ENCODE data around the gene NGLY1.

Gene NGLY1, protein sequence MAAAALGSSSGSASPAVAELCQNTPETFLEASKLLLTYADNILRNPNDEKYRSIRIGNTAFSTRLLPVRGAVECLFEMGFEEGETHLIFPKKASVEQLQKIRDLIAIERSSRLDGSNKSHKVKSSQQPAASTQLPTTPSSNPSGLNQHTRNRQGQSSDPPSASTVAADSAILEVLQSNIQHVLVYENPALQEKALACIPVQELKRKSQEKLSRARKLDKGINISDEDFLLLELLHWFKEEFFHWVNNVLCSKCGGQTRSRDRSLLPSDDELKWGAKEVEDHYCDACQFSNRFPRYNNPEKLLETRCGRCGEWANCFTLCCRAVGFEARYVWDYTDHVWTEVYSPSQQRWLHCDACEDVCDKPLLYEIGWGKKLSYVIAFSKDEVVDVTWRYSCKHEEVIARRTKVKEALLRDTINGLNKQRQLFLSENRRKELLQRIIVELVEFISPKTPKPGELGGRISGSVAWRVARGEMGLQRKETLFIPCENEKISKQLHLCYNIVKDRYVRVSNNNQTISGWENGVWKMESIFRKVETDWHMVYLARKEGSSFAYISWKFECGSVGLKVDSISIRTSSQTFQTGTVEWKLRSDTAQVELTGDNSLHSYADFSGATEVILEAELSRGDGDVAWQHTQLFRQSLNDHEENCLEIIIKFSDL

GRCh38 chr3:25782938-25783660, at the start of gene NGLY1:
TSS of gene NGLY1 (minus strand) at chr3:25783443. CDS start at chr3:25783390, 53 bp downstream.
- peak; percentile 66 to 68 for DNase-seq (ENCODE audit: extremely low read depth in 1 of 2, low read depth in 1 of 2)

DNA sequence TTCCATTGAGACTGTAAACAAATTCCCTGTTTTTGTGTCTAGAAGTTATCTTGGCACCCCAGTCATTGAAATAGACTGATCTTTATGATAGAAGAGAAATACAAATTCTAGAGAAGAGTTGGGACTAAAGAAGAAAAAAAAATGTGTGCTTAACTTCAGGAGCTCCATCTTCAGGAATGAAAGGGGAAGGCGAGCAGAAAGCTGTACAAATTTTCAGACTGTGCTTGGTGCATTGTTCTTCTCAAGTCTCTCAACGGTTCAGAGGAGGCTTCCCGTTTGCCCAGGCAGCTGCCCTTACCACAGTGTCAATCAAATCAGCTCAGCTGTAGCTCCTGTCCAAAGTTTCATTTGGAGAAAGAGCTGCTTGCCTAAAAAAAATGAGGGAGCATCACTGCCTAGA, 48.3 kb upstream of the NGLY1 start:
- no peak for DNase-seq (ENCODE audit: extremely low read depth in 1 of 2, low read depth in 1 of 2)

DNA sequence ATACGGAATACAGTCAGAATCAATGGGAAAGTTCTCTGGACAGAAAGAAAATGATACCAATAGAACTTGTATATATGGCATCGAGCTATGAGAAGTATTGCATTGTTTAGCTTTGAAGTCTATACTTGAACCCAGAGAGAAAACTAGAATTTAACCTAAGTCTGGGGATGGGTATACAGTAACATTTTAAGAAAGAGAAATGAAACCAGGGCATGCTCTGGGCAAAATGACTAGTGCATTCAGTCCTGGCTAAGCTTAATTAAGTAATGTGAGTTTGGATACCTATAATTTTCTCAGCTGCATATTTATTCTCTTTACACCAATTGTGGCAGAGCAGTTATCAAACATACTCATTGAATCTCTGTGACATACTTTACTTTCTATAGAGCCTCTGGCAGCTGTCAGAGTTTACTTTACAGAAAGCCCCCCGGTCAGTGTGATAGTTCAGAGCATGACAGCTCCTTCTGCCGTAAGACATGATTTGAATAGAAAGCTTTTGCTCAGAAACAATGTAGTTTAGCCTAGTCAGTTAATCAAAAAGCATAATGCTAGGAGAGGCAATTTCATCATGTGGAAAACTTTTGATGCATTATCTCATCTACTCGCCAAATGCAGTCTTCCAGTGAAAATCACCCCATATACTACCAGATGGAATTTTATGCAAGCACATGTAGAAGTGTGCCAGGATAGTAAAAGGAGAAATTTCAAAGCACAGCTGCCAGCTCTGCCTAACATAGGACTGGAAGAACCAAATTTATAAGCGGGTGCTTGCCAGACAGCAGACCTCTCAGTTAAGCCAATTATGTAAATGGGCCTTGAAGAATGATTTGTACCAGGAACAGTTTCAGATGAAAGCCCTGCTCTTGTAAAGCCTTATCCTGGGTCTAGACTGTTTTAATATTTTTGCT, 47.4 kb upstream of the NGLY1 start:
- DNase-seq (ENCODE audit: extremely low read depth in 1 of 2, low read depth in 1 of 2): no peak

GRCh38 chr3:25826510-25826909, 43.3 kb upstream of the NGLY1 start:
- no peak for DNase-seq (ENCODE audit: extremely low read depth in 1 of 2, low read depth in 1 of 2)

- DNase-seq (ENCODE audit: extremely low read depth in 1 of 2, low read depth in 1 of 2): no peak
Measured at GRCh38 chr3:25823314-25823713, 40.1 kb upstream of the NGLY1 start.

DNA sequence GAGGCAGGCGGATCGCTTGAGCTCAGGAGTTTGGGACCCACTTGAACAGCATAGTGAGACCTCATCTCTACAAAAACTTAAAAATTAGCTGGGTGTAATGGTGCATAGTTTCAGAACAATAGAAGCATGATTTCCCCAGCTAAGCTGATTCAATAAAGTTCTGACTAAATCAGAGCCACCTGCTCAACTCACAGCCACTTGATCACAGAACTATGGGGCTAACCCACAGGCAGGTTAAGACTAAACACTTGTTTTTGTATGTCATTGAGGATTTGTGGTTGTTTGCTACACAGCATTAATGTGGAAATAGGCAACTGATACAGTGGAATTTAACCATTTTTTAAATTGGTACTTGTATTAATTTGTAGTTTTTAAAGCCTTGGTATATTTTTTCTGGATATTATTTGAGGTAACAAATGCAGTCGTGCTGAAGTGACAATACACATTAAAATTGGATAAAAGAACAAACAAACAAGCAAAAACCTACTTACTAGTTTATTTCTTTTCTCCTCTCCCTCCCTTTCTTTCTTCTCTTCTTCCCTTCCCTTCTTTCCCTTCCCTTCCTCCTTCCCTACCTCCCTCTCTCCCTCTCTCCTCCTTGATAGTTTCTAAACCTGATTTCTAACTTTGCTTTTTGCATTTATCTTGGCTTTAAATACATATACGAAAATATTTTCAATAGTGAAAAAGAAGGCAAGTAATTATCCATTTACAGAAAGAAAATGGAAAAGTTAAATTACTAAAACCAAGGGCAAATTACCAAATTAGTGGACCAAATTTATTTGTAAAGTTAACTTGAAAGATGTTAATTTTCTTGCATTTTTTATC, 38.7 kb upstream of the NGLY1 start:
- DNase-seq (ENCODE audit: extremely low read depth in 1 of 2, low read depth in 1 of 2): no peak

- no peak for DNase-seq (ENCODE audit: extremely low read depth in 1 of 2, low read depth in 1 of 2)
Measured at GRCh38 chr3:25820816-25821486, 37.7 kb upstream of the NGLY1 start.

DNA sequence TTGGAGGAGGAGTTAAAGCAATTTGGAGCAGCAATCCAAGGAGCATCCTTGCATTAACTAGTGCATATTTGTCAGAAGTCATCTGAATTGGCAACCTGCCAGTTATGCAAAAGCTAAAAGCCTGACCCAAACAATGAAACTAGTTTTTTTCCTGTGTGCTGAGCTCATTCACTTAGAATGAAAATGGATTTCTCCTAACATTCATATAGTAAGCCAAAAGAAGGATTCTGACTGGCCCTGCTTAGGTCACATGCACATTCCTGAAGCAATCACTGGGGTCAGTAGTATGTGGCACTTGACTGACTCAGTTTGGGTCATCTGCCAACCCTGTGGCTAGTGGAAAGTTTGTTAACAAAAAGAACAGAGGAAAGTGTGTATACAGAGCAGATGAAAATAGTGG, 37.1 kb upstream of the NGLY1 start:
- no peak for DNase-seq (ENCODE audit: extremely low read depth in 1 of 2, low read depth in 1 of 2)

GRCh38 chr3:25818335-25818734, 35.1 kb upstream of the NGLY1 start:
- no peak for DNase-seq (ENCODE audit: extremely low read depth in 1 of 2, low read depth in 1 of 2)

- DNase-seq (ENCODE audit: extremely low read depth in 1 of 2, low read depth in 1 of 2): no peak
Measured at GRCh38 chr3:25817638-25818037, 34.4 kb upstream of the NGLY1 start.

- DNase-seq (ENCODE audit: extremely low read depth in 1 of 2, low read depth in 1 of 2): no peak
Measured at GRCh38 chr3:25817107-25817506, 33.9 kb upstream of the NGLY1 start.

DNA sequence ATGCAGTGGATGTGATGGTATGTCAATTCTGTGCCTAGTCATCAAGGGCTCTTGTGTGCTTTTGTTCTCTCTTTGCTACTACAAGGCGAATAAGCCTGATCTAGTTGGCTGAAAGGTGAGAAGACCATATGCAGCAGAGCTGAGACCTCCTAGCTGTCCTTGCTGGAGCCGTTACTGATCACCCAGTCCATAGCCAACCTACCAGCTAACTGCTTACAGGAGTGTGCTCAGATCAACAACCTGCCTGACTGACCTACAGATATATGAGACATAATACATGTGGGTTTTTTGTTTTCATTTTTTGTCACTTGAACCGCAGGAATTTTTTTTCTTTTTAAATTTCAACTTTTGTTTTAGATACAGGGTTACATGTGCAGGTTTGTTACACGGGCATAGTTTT, 29.4 kb upstream of the NGLY1 start:
- no peak for DNase-seq (ENCODE audit: extremely low read depth in 1 of 2, low read depth in 1 of 2)

DNA sequence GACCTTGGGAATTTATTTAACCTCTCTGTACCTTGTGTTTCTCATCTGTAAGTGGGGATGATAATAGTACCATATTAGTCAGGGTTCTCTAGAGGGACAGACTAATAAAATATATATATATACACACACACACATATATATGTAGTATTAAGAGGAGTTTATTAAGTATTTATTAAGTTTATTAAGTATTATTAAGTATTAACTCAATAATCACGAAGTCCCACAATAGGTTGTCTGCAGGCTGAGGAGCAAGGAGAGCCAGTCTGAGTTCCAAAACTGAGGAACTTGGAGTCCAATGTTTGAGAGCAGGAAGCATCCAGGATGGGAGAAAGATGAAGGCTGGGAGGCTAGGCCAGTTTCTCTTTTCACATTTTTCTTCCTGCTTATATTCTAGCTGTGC, 21.4 kb upstream of the NGLY1 start:
- DNase-seq (ENCODE audit: extremely low read depth in 1 of 2, low read depth in 1 of 2): no peak

DNA sequence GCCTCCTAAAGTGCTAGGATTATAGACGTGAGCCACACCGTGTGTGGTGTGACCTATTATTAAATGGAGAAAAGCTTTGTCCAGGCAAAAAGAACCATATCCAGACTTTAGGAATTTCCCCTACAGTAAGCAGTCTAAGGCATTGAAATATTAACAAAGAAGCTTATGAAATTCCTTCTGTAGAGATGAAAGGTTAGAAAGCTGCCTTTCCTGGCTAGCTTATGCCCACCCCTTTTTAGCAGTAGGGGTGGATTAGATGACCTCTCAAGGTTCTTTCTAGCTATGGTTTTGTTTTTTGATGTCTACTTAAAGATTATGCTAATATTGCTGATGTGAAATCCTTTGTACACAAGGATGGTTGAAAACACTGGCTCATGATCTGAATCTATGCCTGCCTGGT, 20.6 kb upstream of the NGLY1 start:
- DNase-seq (ENCODE audit: extremely low read depth in 1 of 2, low read depth in 1 of 2): no peak

- DNase-seq (ENCODE audit: extremely low read depth in 1 of 2, low read depth in 1 of 2): no peak
Measured at GRCh38 chr3:25801786-25802185, 18.5 kb upstream of the NGLY1 start.

GRCh38 chr3:25789596-25790556, 6.6 kb upstream of the NGLY1 start, which contains the start of gene OXSM:
TSS of gene OXSM (plus strand) at chr3:25790090. CDS start at chr3:25791021, 931 bp downstream.
- DNase-seq (ENCODE audit: extremely low read depth in 1 of 2, low read depth in 1 of 2): peak; percentile 84 to 95

- no peak for DNase-seq (ENCODE audit: extremely low read depth in 1 of 2, low read depth in 1 of 2)
Measured at GRCh38 chr3:25789209-25789595, 6.0 kb upstream of the NGLY1 start.

DNA sequence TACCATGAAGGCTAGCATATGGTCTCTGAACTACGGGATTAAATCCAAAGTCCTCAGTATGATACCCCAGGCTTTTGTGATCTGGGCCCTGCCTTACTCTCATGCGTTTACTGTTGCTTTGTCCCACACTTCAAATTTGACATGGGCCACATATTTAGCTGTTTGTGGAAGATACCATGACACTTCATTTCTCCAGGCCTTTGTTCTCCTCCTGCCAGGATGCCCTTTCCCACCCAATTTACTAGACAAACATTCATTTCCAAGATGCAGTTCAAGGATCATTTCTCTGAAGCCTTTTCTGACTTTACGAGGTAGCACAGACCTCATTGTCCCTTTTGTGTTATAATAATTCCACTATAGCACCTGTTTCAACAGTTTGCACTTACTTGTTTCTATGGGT, 4.4 kb upstream of the NGLY1 start:
- no peak for DNase-seq (ENCODE audit: extremely low read depth in 1 of 2, low read depth in 1 of 2)
